Endodermal cell (in vitro differentiated cells): ENCODE results near the gene KAT7. TPM values are rescaled to one million over a fixed set of nuclear protein-coding genes. Genes with fewer than 3 reads are reported as not detected.

Experiments
- DNase-seq: peaks from one replicate; pipeline ENCODE4 v3.0.0-alpha.2; 2017
- H3K27ac ChIP-seq: 2 replicates; pipeline ENCODE4 v1.5.1; 2013; ENCODE audit warnings: mild to moderate bottlenecking, low read depth, low read length, moderate library complexity
- H3K27me3 ChIP-seq: 2 replicates; pipeline ENCODE4 v1.6.1; 2013; ENCODE audit warnings: mild to moderate bottlenecking, low read length, moderate library complexity; ENCODE audit not compliant: insufficient read depth, control insufficient read depth, poor library complexity, severe bottlenecking
- H3K36me3 ChIP-seq: 2 replicates; pipeline ENCODE4 v1.7.0; 2013; ENCODE audit warnings: mild to moderate bottlenecking, low read length, moderate library complexity; ENCODE audit not compliant: control insufficient read depth, insufficient read depth
- H3K4me1 ChIP-seq: one replicate; pipeline ENCODE4 v1.7.0; 2013; ENCODE audit warnings: low read length; ENCODE audit not compliant: control insufficient read depth, insufficient read depth
- H3K4me3 ChIP-seq: 2 replicates; pipeline ENCODE4 v1.5.1; 2013; ENCODE audit warnings: mild to moderate bottlenecking, low read length, moderate library complexity
- H3K9ac ChIP-seq: 2 replicates; pipeline ENCODE4 v1.6.1; 2013; ENCODE audit warnings: mild to moderate bottlenecking, low read length, moderate library complexity; ENCODE audit not compliant: poor library complexity, severe bottlenecking; ENCODE audit errors: extremely low read depth
- H3K9me3 ChIP-seq: 2 replicates; pipeline ENCODE4 v1.6.1; 2013; ENCODE audit warnings: mild to moderate bottlenecking, low read length, moderate library complexity; ENCODE audit not compliant: control insufficient read depth
- H3K27ac Mint-ChIP-seq: 2 replicates; pipeline ENCODE4 v1.8.0; 2020; ENCODE audit warnings: mixed read lengths
- H3K27me3 Mint-ChIP-seq: 2 replicates; pipeline ENCODE4 v1.8.0; 2021; ENCODE audit warnings: mild to moderate bottlenecking, mixed read lengths; ENCODE audit not compliant: insufficient read depth
- H3K36me3 Mint-ChIP-seq: 2 replicates; pipeline ENCODE4 v1.8.0; 2020; ENCODE audit warnings: low read depth, mixed read lengths
- H3K4me1 Mint-ChIP-seq: 2 replicates; pipeline ENCODE4 v1.8.0; 2020; ENCODE audit warnings: mixed read lengths
- H3K4me3 Mint-ChIP-seq: 2 replicates; pipeline ENCODE4 v1.8.0; 2020; ENCODE audit warnings: mild to moderate bottlenecking, moderate library complexity, mixed read lengths
- H3K9me3 Mint-ChIP-seq: 2 replicates; pipeline ENCODE4 v1.8.0; 2020; ENCODE audit warnings: mild to moderate bottlenecking, mixed read lengths
- CTCF ChIP-seq: fragments of 200-600 bp; sonication (generic); conservative IDR thresholded peaks from 2 replicates; pipeline ENCODE4 v1.5.0; 2021; ENCODE audit warnings: antibody characterized with exemption, mild to moderate bottlenecking
- WGBS, 2 experiments: methylation state at CpG; one replicate each; pipeline versions ENCODE4 v1.1.5 to v1.1.7; 2013; ENCODE audit warnings: missing lambda C conversion rate in 2 of 2, mixed read lengths in 1 of 2; ENCODE audit not compliant: insufficient coverage in 1 of 2, insufficient read length in 1 of 2; 5-methylcytosine and 5-hydroxymethylcytosine counted together
- total RNA-seq, 2 donors: library from RNA; stranded (reverse); fragmentation: NEBNext Ultra II Directional in 1 of 2; extraction: Animal tissue kit (Norgen Biotek cat#: 25700) in 1 of 2; gene quantifications; 2 replicates in 1 of 2; 3 replicates in 1 of 2; pipeline ENCODE4 v1.2.1, GENCODE V29; 2021

KAT7 gene
- total RNA-seq, 2 donors from 2014 or later, result 77.8 to 80.5 TPM

GRCh38 chr17:49848739-49849138, 60.3 kb downstream of the KAT7 start:
- TF ChIP-seq CTCF, result no peak
- peaks cover 37% of the 10 kb centered on the region for H3K4me1 Mint-ChIP-seq
- no peaks in the 10 kb centered on the region for H3K9me3 Mint-ChIP-seq
- peaks cover 9% of the 10 kb centered on the region for H3K36me3 Mint-ChIP-seq
- H3K27me3 Mint-ChIP-seq, result peaks cover 40% of the 10 kb centered on the region
- WGBS, 2 experiments, result 94 to 100% methylated on average over 2 to 5 of the region's 5 CpGs
- Histone ChIP-seq H3K36me3 (no peaks in the 10 kb centered on the region), H3K27ac (no peak overlapping the region), H3K4me1 (peaks cover 25% of the 10 kb centered on the region), H3K9ac (no peak overlapping the region), H3K27me3 (peaks cover 29% of the 10 kb centered on the region), H3K9me3 (no peaks in the 10 kb centered on the region), H3K4me3 (no peak overlapping the region)
- H3K27ac Mint-ChIP-seq, result no peak overlapping the region
- no peak for DNase-seq
- no peak overlapping the region for H3K4me3 Mint-ChIP-seq

DNA sequence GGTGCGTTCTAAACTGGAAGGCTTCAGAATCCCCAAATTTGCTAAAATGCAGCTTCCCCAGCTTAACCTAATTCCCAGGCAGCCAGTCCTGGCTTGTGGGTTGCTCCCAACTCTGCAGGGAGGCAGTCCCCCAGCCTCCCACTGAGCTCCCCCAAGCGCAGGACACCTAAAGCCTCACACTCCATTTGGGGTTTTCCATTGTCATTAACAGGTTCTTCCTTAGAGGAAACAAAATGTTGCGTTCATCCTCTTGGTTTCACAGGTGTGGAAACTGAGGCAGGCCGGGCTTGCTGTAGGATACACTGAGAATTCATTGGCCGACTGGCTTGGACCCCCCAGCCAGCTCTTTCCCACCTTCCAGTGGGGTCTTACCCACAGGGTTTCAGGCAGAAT, 61.7 kb downstream of the KAT7 start:
- no peak overlapping the region for H3K27ac Mint-ChIP-seq
- 87 to 89% methylated on average over 3 to 5 of the region's 5 CpGs for WGBS, 2 experiments

GRCh38 chr17:49850772-49851386, 62.4 kb downstream of the KAT7 start:
- peaks cover 31% of the 10 kb centered on the region for H3K4me1 Mint-ChIP-seq
- no peaks in the 10 kb centered on the region for H3K36me3 Mint-ChIP-seq
- 4 to 6% methylated on average over 30 to 61 of the region's 61 CpGs for WGBS, 2 experiments
- Histone ChIP-seq H3K9me3 (no peaks in the 10 kb centered on the region), H3K27ac (no peak overlapping the region), H3K4me1 (peaks cover 18% of the 10 kb centered on the region), H3K4me3 (peak overlapping the region; percentile 78), H3K27me3 (peaks cover 37% of the 10 kb centered on the region), H3K9ac (no peak overlapping the region), H3K36me3 (no peaks in the 10 kb centered on the region)
- H3K9me3 Mint-ChIP-seq, result no peaks in the 10 kb centered on the region
- no peak for TF ChIP-seq CTCF
- H3K27ac Mint-ChIP-seq, result no peak overlapping the region
- peaks cover 53% of the 10 kb centered on the region for H3K27me3 Mint-ChIP-seq
- DNase-seq, result peak; percentile 76
- H3K4me3 Mint-ChIP-seq, result peak overlapping the region; percentile 64

More for the DNA sequence above, 61.7 kb downstream of the KAT7 start:
- Mint-ChIP-seq H3K36me3 (no peaks in the 10 kb centered on the region), H3K27me3 (peaks cover 49% of the 10 kb centered on the region), H3K4me3 (peak overlapping the region; percentile 64), H3K9me3 (no peaks in the 10 kb centered on the region), H3K4me1 (peaks cover 36% of the 10 kb centered on the region)
- no peak overlapping the region for H3K9ac ChIP-seq
- peaks cover 24% of the 10 kb centered on the region for H3K4me1 ChIP-seq
- no peak for TF ChIP-seq CTCF
- no peak overlapping the region for H3K4me3 ChIP-seq
- no peaks in the 10 kb centered on the region for H3K9me3 ChIP-seq
- DNase-seq, result no peak
- H3K36me3 ChIP-seq, result no peaks in the 10 kb centered on the region
- H3K27me3 ChIP-seq, result peaks cover 35% of the 10 kb centered on the region
- H3K27ac ChIP-seq, result no peak overlapping the region
